SK-N-SH (cell line): ENCODE data around the gene OR5F1.

ENCODE experiments used
- CTCF ChIP-seq: fragments of 200-600 bp; sonication (generic); IDR thresholded peaks from 2 replicates; pipeline ENCODE4 v1.6.1; 2017; ENCODE audit warnings: antibody characterized with exemption, mild to moderate bottlenecking, moderate library complexity
- EP300 ChIP-seq, 2 experiments: IDR thresholded peaks; 2 replicates each; pipeline versions ENCODE4 v1.4.0 to v1.6.1; 2012; ENCODE audit warnings: borderline replicate concordance in 1 of 2, low read depth in 1 of 2, low read length in 1 of 2
- FOSL2 ChIP-seq: IDR thresholded peaks from 2 replicates; pipeline ENCODE4 v1.4.0; 2012; ENCODE audit warnings: low read depth, mild to moderate bottlenecking, moderate library complexity, borderline replicate concordance
- FOXM1 ChIP-seq: IDR thresholded peaks from 2 replicates; pipeline ENCODE4 v1.4.0; 2012; ENCODE audit warnings: low read depth, mild to moderate bottlenecking
- GABPA ChIP-seq: IDR thresholded peaks from 2 replicates; pipeline ENCODE4 v1.4.0; 2012; ENCODE audit warnings: low read depth, mild to moderate bottlenecking
- IRF3 ChIP-seq: fragments of 150-350 bp; IDR thresholded peaks from 2 replicates; pipeline ENCODE4 v1.6.1; 2016; ENCODE audit warnings: mild to moderate bottlenecking, low read depth, low read length
- MXI1 ChIP-seq: IDR thresholded peaks from 2 replicates; pipeline ENCODE4 v1.6.1; 2012; ENCODE audit warnings: mild to moderate bottlenecking, low read depth, low read length, improper control_type of control experiment
- POLR2AphosphoS5 ChIP-seq: IDR thresholded peaks from 2 replicates; pipeline ENCODE4 v1.6.1; 2012; ENCODE audit warnings: low read depth, low read length
- RXRA ChIP-seq: IDR thresholded peaks from 2 replicates; pipeline ENCODE4 v1.4.0; 2012; ENCODE audit warnings: low read depth, mild to moderate bottlenecking, borderline replicate concordance
- TEAD4 ChIP-seq: IDR thresholded peaks from 2 replicates; pipeline ENCODE4 v1.4.0; 2012; ENCODE audit warnings: mild to moderate bottlenecking, borderline replicate concordance; ENCODE audit not compliant: insufficient read depth
- USF2 ChIP-seq: fragments of 150-350 bp; IDR thresholded peaks from 2 replicates; pipeline ENCODE4 v1.6.1; 2017; ENCODE audit warnings: antibody characterized with exemption, low read length, low read depth, borderline replicate concordance
- YY1 ChIP-seq: IDR thresholded peaks from 2 replicates; pipeline ENCODE4 v1.4.0; 2012; ENCODE audit warnings: low read depth, mild to moderate bottlenecking
- TF ChIP-seq, protein P1 (sequence below): IDR thresholded peaks from 2 replicates; pipeline ENCODE4 v1.6.1; 2012; ENCODE audit warnings: mild to moderate bottlenecking, low read depth, low read length, moderate library complexity

DNA sequence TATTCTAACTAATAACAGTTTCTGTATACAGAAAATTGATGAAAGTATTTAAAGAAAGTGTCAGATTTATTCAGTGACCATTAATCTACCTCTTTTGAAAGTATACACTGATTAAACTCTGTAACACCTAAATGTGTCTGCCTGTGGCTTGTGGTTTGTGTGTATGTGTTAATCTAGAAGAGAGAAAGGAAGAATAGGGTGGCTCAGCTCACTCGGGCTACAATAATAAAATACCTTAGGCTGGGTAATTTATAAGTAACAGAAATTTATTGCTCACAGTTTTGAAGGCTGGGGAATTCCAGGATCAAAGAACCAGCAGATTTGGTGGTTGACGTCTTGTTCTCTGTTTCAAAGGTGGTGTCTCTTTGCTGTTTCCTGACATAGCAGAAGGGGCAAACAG is 19.4 kb upstream of the OR5F1 start:
- TF ChIP-seq YY1 (no peak), CTCF (no peak), GABPA (no peak), RXRA (no peak), USF2 (no peak), EP300 (IDR thresholded peaks at IDR 0.05; ENCODE audit: borderline replicate concordance in 1 of 2, low read depth in 1 of 2, low read length in 1 of 2) (no peak), POLR2AphosphoS5 (no peak), TEAD4 (no peak), MXI1 (no peak), FOXM1 (no peak), IRF3 (no peak), FOSL2 (no peak)
- TF ChIP-seq, protein P1, sequence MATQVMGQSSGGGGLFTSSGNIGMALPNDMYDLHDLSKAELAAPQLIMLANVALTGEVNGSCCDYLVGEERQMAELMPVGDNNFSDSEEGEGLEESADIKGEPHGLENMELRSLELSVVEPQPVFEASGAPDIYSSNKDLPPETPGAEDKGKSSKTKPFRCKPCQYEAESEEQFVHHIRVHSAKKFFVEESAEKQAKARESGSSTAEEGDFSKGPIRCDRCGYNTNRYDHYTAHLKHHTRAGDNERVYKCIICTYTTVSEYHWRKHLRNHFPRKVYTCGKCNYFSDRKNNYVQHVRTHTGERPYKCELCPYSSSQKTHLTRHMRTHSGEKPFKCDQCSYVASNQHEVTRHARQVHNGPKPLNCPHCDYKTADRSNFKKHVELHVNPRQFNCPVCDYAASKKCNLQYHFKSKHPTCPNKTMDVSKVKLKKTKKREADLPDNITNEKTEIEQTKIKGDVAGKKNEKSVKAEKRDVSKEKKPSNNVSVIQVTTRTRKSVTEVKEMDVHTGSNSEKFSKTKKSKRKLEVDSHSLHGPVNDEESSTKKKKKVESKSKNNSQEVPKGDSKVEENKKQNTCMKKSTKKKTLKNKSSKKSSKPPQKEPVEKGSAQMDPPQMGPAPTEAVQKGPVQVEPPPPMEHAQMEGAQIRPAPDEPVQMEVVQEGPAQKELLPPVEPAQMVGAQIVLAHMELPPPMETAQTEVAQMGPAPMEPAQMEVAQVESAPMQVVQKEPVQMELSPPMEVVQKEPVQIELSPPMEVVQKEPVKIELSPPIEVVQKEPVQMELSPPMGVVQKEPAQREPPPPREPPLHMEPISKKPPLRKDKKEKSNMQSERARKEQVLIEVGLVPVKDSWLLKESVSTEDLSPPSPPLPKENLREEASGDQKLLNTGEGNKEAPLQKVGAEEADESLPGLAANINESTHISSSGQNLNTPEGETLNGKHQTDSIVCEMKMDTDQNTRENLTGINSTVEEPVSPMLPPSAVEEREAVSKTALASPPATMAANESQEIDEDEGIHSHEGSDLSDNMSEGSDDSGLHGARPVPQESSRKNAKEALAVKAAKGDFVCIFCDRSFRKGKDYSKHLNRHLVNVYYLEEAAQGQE = no peak
